H9 (cell line): ENCODE data around the gene ANO9. TPM values are rescaled to one million over a fixed set of nuclear protein-coding genes. Genes with fewer than 3 reads are reported as not detected.
"Not testable (repeated sequence)": the region's sequence is repeated elsewhere in the genome, so short reads cannot be mapped to it uniquely, and the experiment has no call there.

ENCODE experiments used
- DNase-seq: peaks from one replicate; pipeline ENCODE4 v3.0.0-alpha.2; 2017
- H2AFZ ChIP-seq: one replicate; pipeline ENCODE4 v1.6.1; 2013; ENCODE audit warnings: mild to moderate bottlenecking, low read length, control low read depth, moderate library complexity
- H2AK5ac ChIP-seq: 2 replicates; pipeline ENCODE4 v1.6.1; 2013; ENCODE audit warnings: low read length, control low read depth, mixed read lengths; ENCODE audit not compliant: insufficient read length
- H2BK120ac ChIP-seq: one replicate; pipeline ENCODE4 v1.6.1; 2013; ENCODE audit warnings: low read depth, mild to moderate bottlenecking, low read length, control low read depth, inconsistent platforms; ENCODE audit not compliant: poor library complexity, severe bottlenecking
- H2BK12ac ChIP-seq: 2 replicates; pipeline ENCODE4 v1.6.1; 2013; ENCODE audit warnings: low read length, control low read depth, mixed read lengths, low read depth; ENCODE audit not compliant: insufficient read length
- H2BK15ac ChIP-seq: 2 replicates; pipeline ENCODE4 v1.6.1; 2013; ENCODE audit warnings: low read depth, low read length, control low read depth
- H2BK20ac ChIP-seq: one replicate; pipeline ENCODE4 v1.6.1; 2013; ENCODE audit warnings: low read depth, mild to moderate bottlenecking, low read length, control low read depth, inconsistent platforms; ENCODE audit not compliant: poor library complexity, severe bottlenecking
- H2BK5ac ChIP-seq: 2 replicates; pipeline ENCODE4 v1.6.1; 2013; ENCODE audit warnings: low read length, control low read depth, mixed read lengths; ENCODE audit not compliant: insufficient read length
- H3K14ac ChIP-seq: 2 replicates; pipeline ENCODE4 v1.6.1; 2013; ENCODE audit warnings: low read length, control low read depth; ENCODE audit not compliant: insufficient read depth
- H3K18ac ChIP-seq: 2 replicates; pipeline ENCODE4 v1.6.1; 2013; ENCODE audit warnings: low read depth, mild to moderate bottlenecking, mixed read lengths, low read length, control low read depth; ENCODE audit not compliant: insufficient read length
- H3K23ac ChIP-seq: 2 replicates; pipeline ENCODE4 v1.6.1; 2013; ENCODE audit warnings: low read length, control low read depth, mixed read lengths, low read depth; ENCODE audit not compliant: insufficient read length
- H3K23me2 ChIP-seq: 2 replicates; pipeline ENCODE4 v1.6.1; 2013; ENCODE audit warnings: low read depth, mild to moderate bottlenecking, mixed read lengths, low read length, control low read depth; ENCODE audit not compliant: insufficient read length, poor library complexity, severe bottlenecking
- H3K27ac ChIP-seq: 2 replicates; pipeline ENCODE4 v1.5.1; 2013; ENCODE audit warnings: low read length, control low read depth, mixed read lengths, low read depth; ENCODE audit not compliant: insufficient read length
- H3K27me3 ChIP-seq: 2 replicates; pipeline ENCODE4 v1.6.1; 2013; ENCODE audit warnings: low read length, control low read depth, inconsistent platforms; ENCODE audit not compliant: insufficient read depth
- H3K4ac ChIP-seq: 2 replicates; pipeline ENCODE4 v1.6.1; 2013; ENCODE audit warnings: low read depth, mild to moderate bottlenecking, control low read depth, inconsistent platforms, low read length, moderate library complexity
- H3K4me1 ChIP-seq: 2 replicates; pipeline ENCODE4 v1.6.1; 2013; ENCODE audit warnings: low read length, control low read depth, inconsistent platforms; ENCODE audit not compliant: insufficient read depth
- H3K4me2 ChIP-seq: 2 replicates; pipeline ENCODE4 v1.6.1; 2013; ENCODE audit warnings: low read length, control low read depth, mixed read lengths; ENCODE audit not compliant: insufficient read length, insufficient read depth
- H3K56ac ChIP-seq: 2 replicates; pipeline ENCODE4 v1.6.1; 2013; ENCODE audit warnings: low read depth, mild to moderate bottlenecking, mixed read lengths, low read length, control low read depth; ENCODE audit not compliant: insufficient read length
- H3K79me1 ChIP-seq: 2 replicates; pipeline ENCODE4 v1.6.1; 2013; ENCODE audit warnings: low read depth, mild to moderate bottlenecking, moderate library complexity, low read length, control low read depth, inconsistent platforms; ENCODE audit not compliant: insufficient read depth, poor library complexity, severe bottlenecking
- H3K79me2 ChIP-seq: 2 replicates; pipeline ENCODE4 v1.6.1; 2013; ENCODE audit warnings: low read length, control low read depth, inconsistent platforms; ENCODE audit not compliant: insufficient read depth
- H3K9ac ChIP-seq: 2 replicates; pipeline ENCODE4 v1.6.1; 2013; ENCODE audit warnings: low read length, control low read depth, mixed read lengths; ENCODE audit not compliant: insufficient read length; ENCODE audit errors: extremely low read depth
- H3K9me3 ChIP-seq: one replicate; pipeline ENCODE4 v1.6.1; 2013; ENCODE audit warnings: low read depth, low read length, inconsistent platforms; ENCODE audit not compliant: control insufficient read depth
- H3T11ph ChIP-seq: one replicate; pipeline ENCODE4 v1.6.1; 2013; ENCODE audit warnings: mild to moderate bottlenecking, low read length, control low read depth, inconsistent platforms
- H4K20me1 ChIP-seq: one replicate; pipeline ENCODE4 v1.6.1; 2013; ENCODE audit not compliant: control insufficient read depth, insufficient read length, insufficient read depth
- H4K5ac ChIP-seq: 2 replicates; pipeline ENCODE4 v1.6.1; 2013; ENCODE audit warnings: low read depth, mild to moderate bottlenecking, mixed read lengths, low read length, control low read depth; ENCODE audit not compliant: insufficient read length
- H4K8ac ChIP-seq: replicated peaks from 2 replicates; pipeline ENCODE4 v1.6.1; 2013; ENCODE audit warnings: low read length, control low read depth, mixed read lengths, low read depth; ENCODE audit not compliant: insufficient read length
- H4K91ac ChIP-seq: 2 replicates; pipeline ENCODE4 v1.6.1; 2013; ENCODE audit warnings: low read depth, mild to moderate bottlenecking, moderate library complexity, mixed read lengths, low read length, control low read depth; ENCODE audit not compliant: insufficient read length
- H3K27ac Mint-ChIP-seq, 3 experiments: 2 replicates in 2 of 3; 3 replicates in 1 of 3; pipeline ENCODE4 v1.8.0; 2020 to 2021; ENCODE audit warnings: mixed read lengths in 3 of 3, mild to moderate bottlenecking in 1 of 3, moderate library complexity in 1 of 3
- H3K27me3 Mint-ChIP-seq: 2 replicates; pipeline ENCODE4 v1.8.0; 2021; ENCODE audit warnings: low read depth, mild to moderate bottlenecking, moderate library complexity, mixed read lengths
- H3K36me3 Mint-ChIP-seq, 3 experiments: 2 replicates in 2 of 3; 3 replicates in 1 of 3; pipeline ENCODE4 v1.8.0; 2020 to 2021; ENCODE audit warnings: low read depth in 3 of 3, mixed read lengths in 3 of 3; ENCODE audit not compliant: insufficient read depth in 1 of 3
- H3K4me1 Mint-ChIP-seq, 2 experiments: 2 replicates each; pipeline ENCODE4 v1.8.0; 2020; ENCODE audit warnings: mixed read lengths in 2 of 2
- H3K4me3 Mint-ChIP-seq, 2 experiments: 2 replicates in 1 of 2; 3 replicates in 1 of 2; pipeline ENCODE4 v1.8.0; 2020 to 2021; ENCODE audit warnings: mild to moderate bottlenecking in 2 of 2, mixed read lengths in 2 of 2, moderate library complexity in 1 of 2
- H3K9me3 Mint-ChIP-seq, 2 experiments: 2 replicates in 1 of 2; 3 replicates in 1 of 2; pipeline ENCODE4 v1.8.0; 2020; ENCODE audit warnings: mild to moderate bottlenecking in 2 of 2, mixed read lengths in 2 of 2, moderate library complexity in 1 of 2
- WGBS: extraction: QIAGEN DNeasy Blood & Tissue Kit; methylation state at CpG from one replicate; pipeline ENCODE4 v1.1.7; 2013; ENCODE audit warnings: missing lambda C conversion rate, low lambda C conversion rate, mixed read lengths; ENCODE audit not compliant: insufficient read length; ENCODE audit errors: extremely low coverage; 5-methylcytosine and 5-hydroxymethylcytosine counted together
- total RNA-seq: library from RNA; stranded (reverse); gene quantifications from 2 replicates; pipeline ENCODE4 v1.2.1, GENCODE V29; 2021

ANO9 gene
- total RNA-seq, 1 experiment from 2014 or later: 13.1 TPM

GRCh38 chr11:410711-411110 lies 31.1 kb downstream of the ANO9 start:
- not testable (repeated sequence) for H3T11ph ChIP-seq, H3K9ac ChIP-seq, H3K14ac ChIP-seq, H3K27ac ChIP-seq, H3K4me3 Mint-ChIP-seq, H4K20me1 ChIP-seq, H2AK5ac ChIP-seq, H3K27me3 Mint-ChIP-seq, H3K18ac ChIP-seq, H2BK12ac ChIP-seq, H3K23me2 ChIP-seq, H3K23ac ChIP-seq, H4K91ac ChIP-seq, H3K56ac ChIP-seq, H2BK120ac ChIP-seq, H2BK20ac ChIP-seq, H2AFZ ChIP-seq, H3K9me3 Mint-ChIP-seq, H4K8ac ChIP-seq, H3K9me3 ChIP-seq, H3K27me3 ChIP-seq, H3K79me2 ChIP-seq, H3K4me1 ChIP-seq, H3K27ac Mint-ChIP-seq, H2BK5ac ChIP-seq, H4K5ac ChIP-seq, H3K36me3 Mint-ChIP-seq, DNase-seq, H3K4ac ChIP-seq, H3K79me1 ChIP-seq, H3K4me2 ChIP-seq, H2BK15ac ChIP-seq
- no CpG with 5 or more reads among the region's 13 CpGs for WGBS
- peaks cover 9 to 16% of the 10 kb centered on the region in 2 experiments for H3K4me1 Mint-ChIP-seq
